Breast epithelium (tissue), 4 donors: ENCODE data around the gene PPARA. TPM values are rescaled to one million over a fixed set of nuclear protein-coding genes. Genes with fewer than 3 reads are reported as not detected.
"Not testable (repeated sequence)": the region's sequence is repeated elsewhere in the genome, so short reads cannot be mapped to it uniquely, and the experiment has no call there.

Source experiments
- DNase-seq, 2 donors: peaks; one replicate each; pipeline ENCODE4 v3.0.0-alpha.2; 2019; ENCODE audit warnings: low spot score in 2 of 2
- H3K27ac ChIP-seq, 2 donors: fragments of 200-600 bp; sonication (generic) in 1 of 2; one replicate each; pipeline ENCODE4 v1.5.1; 2016 to 2019; ENCODE audit warnings: mild to moderate bottlenecking in 1 of 2
- H3K27me3 ChIP-seq, 2 donors: fragments of 200-600 bp; sonication (generic) in 1 of 2; one replicate each; pipeline versions ENCODE4 v1.5.1 to v1.6.0; 2017 to 2019; ENCODE audit warnings: control low read depth in 1 of 2, mild to moderate bottlenecking in 1 of 2
- H3K36me3 ChIP-seq: fragments of 200-600 bp; one replicate; pipeline ENCODE4 v1.5.1; 2019
- H3K4me1 ChIP-seq, 2 donors: fragments of 200-600 bp; sonication (generic); one replicate each; pipeline ENCODE4 v1.5.1; 2016 to 2019; ENCODE audit warnings: control low read depth in 1 of 2
- H3K4me3 ChIP-seq, 3 donors: fragments of 200-600 bp; sonication (generic); 1 replicate in 2 of 3; 2 replicates in 1 of 3; pipeline ENCODE4 v1.5.1; 2016 to 2019; ENCODE audit warnings: mild to moderate bottlenecking in 3 of 3, moderate library complexity in 2 of 3
- H3K9me3 ChIP-seq, 2 donors: fragments of 200-600 bp; sonication (generic) in 1 of 2; one replicate each; pipeline ENCODE4 v1.5.1; 2016 to 2019; ENCODE audit warnings: control low read depth in 1 of 2
- POLR2A ChIP-seq: fragments of 450-650 bp; IDR thresholded peaks from one replicate; pipeline ENCODE4 v1.6.1; 2016; ENCODE audit warnings: antibody characterized with exemption, mild to moderate bottlenecking, moderate library complexity
- POLR2AphosphoS5 ChIP-seq, 3 donors: sonication (generic); formaldehyde crosslinking; IDR thresholded peaks; one replicate each; pipeline ENCODE4 v1.6.1; 2017; ENCODE audit warnings: antibody characterized with exemption in 3 of 3
- intact Hi-C: fragments of 100-400 bp; cut with DNase I; formaldehyde crosslinking; loops from one replicate; pipeline ENCODE4 v1.15.1; 2023; ENCODE audit warnings: low total_unique reads
- total RNA-seq, 3 donors: library from RNA; depleted of rRNA; stranded (reverse); fragments of >200 nt; gene quantifications; one replicate each; pipeline ENCODE4 v1.1.0, GENCODE V29; 2016
- TF ChIP-seq, protein P1 (sequence below), 3 donors: fragments of 450-650 bp; IDR thresholded peaks; one replicate each; pipeline ENCODE4 v1.5.1; 2016 to 2017; ENCODE audit warnings: antibody characterized with exemption in 3 of 3, mild to moderate bottlenecking in 3 of 3, moderate library complexity in 3 of 3

The PPARA gene
- total RNA-seq, 3 donors from 2014 or later: 15.2 to 31.0 (median 22.3) TPM

GRCh38 chr22:46129390-46130041 is 20.8 kb upstream of the PPARA start:
- DNase-seq: no peak
- TF ChIP-seq POLR2AphosphoS5 (IDR thresholded peaks at IDR 0.05): no peak
- TF ChIP-seq, protein P1, sequence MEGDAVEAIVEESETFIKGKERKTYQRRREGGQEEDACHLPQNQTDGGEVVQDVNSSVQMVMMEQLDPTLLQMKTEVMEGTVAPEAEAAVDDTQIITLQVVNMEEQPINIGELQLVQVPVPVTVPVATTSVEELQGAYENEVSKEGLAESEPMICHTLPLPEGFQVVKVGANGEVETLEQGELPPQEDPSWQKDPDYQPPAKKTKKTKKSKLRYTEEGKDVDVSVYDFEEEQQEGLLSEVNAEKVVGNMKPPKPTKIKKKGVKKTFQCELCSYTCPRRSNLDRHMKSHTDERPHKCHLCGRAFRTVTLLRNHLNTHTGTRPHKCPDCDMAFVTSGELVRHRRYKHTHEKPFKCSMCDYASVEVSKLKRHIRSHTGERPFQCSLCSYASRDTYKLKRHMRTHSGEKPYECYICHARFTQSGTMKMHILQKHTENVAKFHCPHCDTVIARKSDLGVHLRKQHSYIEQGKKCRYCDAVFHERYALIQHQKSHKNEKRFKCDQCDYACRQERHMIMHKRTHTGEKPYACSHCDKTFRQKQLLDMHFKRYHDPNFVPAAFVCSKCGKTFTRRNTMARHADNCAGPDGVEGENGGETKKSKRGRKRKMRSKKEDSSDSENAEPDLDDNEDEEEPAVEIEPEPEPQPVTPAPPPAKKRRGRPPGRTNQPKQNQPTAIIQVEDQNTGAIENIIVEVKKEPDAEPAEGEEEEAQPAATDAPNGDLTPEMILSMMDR (IDR thresholded peaks at IDR 0.05): no peak
- TF ChIP-seq POLR2A: no peak
- Histone ChIP-seq H3K27ac (peak overlapping the region in 1 of 2 donors; percentile 72), H3K4me1 (no peaks in the 10 kb centered on the region), H3K27me3 (no peaks in the 10 kb centered on the region), H3K9me3 (no peaks in the 10 kb centered on the region), H3K4me3 (peak overlapping the region in 1 of 3 donors; percentile 13), H3K36me3 (no peaks in the 10 kb centered on the region)
- intact Hi-C loops: loop anchor here (10.0 kb wide), 1 partner anchor 165 kb away; the partner anchor contains the start of gene GTSE1

GRCh38 chr22:46131151-46131587 is 19.2 kb upstream of the PPARA start:
- DNase-seq: no peak
- Histone ChIP-seq H3K4me3 (no peak overlapping the region), H3K4me1 (no peaks in the 10 kb centered on the region), H3K27ac (no peak overlapping the region), H3K36me3 (no peaks in the 10 kb centered on the region), H3K9me3 (no peaks in the 10 kb centered on the region), H3K27me3 (no peaks in the 10 kb centered on the region)
- intact Hi-C loops: loop anchor here (10.0 kb wide), 1 partner anchor 164 kb away; the partner anchor contains the start of gene GTSE1
- TF ChIP-seq, protein P1 (IDR thresholded peaks at IDR 0.05): no peak
- no peak for TF ChIP-seq POLR2A
- no peak for TF ChIP-seq POLR2AphosphoS5 (IDR thresholded peaks at IDR 0.05)

DNA sequence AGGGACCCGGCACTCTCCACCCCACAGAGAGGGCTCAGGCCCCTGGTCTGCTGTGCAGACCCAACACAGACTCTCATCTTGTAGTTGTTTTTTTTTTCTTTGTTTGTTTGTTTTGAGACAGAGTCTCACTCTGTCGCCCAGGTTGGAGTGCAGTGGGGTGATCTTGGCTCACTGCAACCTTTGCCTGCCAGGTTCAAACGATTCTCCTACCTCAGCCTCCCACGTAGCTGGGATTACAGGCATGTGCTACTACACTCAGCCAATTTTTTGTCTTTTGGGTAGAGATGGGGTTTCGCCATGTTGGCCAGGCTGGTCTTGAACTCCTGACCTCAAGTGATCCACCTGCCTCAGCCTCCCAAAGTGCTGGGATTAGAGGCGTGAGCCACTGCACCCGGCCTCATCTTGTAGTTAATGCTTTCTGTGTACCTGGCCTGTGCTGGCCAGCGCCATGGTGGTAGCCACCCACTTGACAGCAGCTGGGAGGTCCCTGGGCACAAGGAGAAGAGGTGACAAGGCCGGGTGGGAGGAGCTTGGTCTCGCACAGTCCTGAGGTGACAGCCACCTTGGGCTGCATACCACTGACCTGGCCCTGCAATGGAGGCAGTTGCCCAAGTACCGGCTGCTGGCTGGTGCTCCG is 18.0 kb upstream of the PPARA start:
- H3K27me3 ChIP-seq, H3K36me3 ChIP-seq, H3K4me3 ChIP-seq, H3K9me3 ChIP-seq, H3K27ac ChIP-seq, H3K4me1 ChIP-seq, DNase-seq: not testable (repeated sequence)
- intact Hi-C loops: loop anchor here (10.0 kb wide), 1 partner anchor 162 kb away; the partner anchor contains the start of gene GTSE1

GRCh38 chr22:46132830-46133587 is 17.3 kb upstream of the PPARA start:
- no peaks in the 10 kb centered on the region for H3K4me1 ChIP-seq
- H3K27me3 ChIP-seq: no peaks in the 10 kb centered on the region
- no peaks in the 10 kb centered on the region for H3K9me3 ChIP-seq
- intact Hi-C loops: loop anchor here (10.0 kb wide), 1 partner anchor 162 kb away; the partner anchor contains the start of gene GTSE1
- no peak for DNase-seq
- TF ChIP-seq, protein P1 (IDR thresholded peaks at IDR 0.05): no peak
- no peak for TF ChIP-seq POLR2AphosphoS5 (IDR thresholded peaks at IDR 0.05)
- no peak for TF ChIP-seq POLR2A
- H3K4me3 ChIP-seq: no peak overlapping the region
- H3K36me3 ChIP-seq: no peaks in the 10 kb centered on the region
- no peak overlapping the region for H3K27ac ChIP-seq

GRCh38 chr22:46133588-46133855 is 16.8 kb upstream of the PPARA start:
- H3K4me1 ChIP-seq: no peaks in the 10 kb centered on the region
- intact Hi-C loops: loop anchor here (10.0 kb wide), 1 partner anchor 161 kb away; the partner anchor contains the start of gene GTSE1

More at GRCh38 chr22:46133588-46133855, 16.8 kb upstream of the PPARA start:
- no peak for DNase-seq
- H3K36me3 ChIP-seq: no peaks in the 10 kb centered on the region
- H3K4me3 ChIP-seq: no peak overlapping the region
- H3K9me3 ChIP-seq: no peaks in the 10 kb centered on the region
- TF ChIP-seq POLR2AphosphoS5 (IDR thresholded peaks at IDR 0.05) (no peak), POLR2A (no peak)
- TF ChIP-seq, protein P1 (IDR thresholded peaks at IDR 0.05): no peak
- no peak overlapping the region for H3K27ac ChIP-seq
- H3K27me3 ChIP-seq: no peaks in the 10 kb centered on the region
